RWPE2 (cell line): ENCODE results near the gene CLN3.

Experiments used
- ATAC-seq: fragments of 200-7000 bp; cut with Tn5 transposase; 3 replicates; pipeline ENCODE4 v1.9.1; 2021; ENCODE audit warnings: low read depth
- DNase-seq: peaks from one replicate; pipeline ENCODE4 v3.0.0-alpha.2; 2020; ENCODE audit warnings: low spot score
- H3K27ac ChIP-seq: fragments of 450-650 bp; 2 replicates; pipeline ENCODE4 v1.5.1; 2017; ENCODE audit warnings: mild to moderate bottlenecking; ENCODE audit not compliant: poor library complexity, severe bottlenecking
- H3K27me3 ChIP-seq: fragments of 250-450 bp; sonication (Bioruptor Pico); 2 replicates; pipeline ENCODE4 v1.5.1; 2021; ENCODE audit warnings: mild to moderate bottlenecking, moderate library complexity; ENCODE audit not compliant: insufficient read depth, poor library complexity, severe bottlenecking
- H3K36me3 ChIP-seq: fragments of 250-450 bp; sonication (Bioruptor Pico); 2 replicates; pipeline ENCODE4 v1.5.1; 2020; ENCODE audit warnings: low read depth, mild to moderate bottlenecking, moderate library complexity
- H3K4me1 ChIP-seq: fragments of 250-450 bp; sonication (Bioruptor Pico); 2 replicates; pipeline ENCODE4 v1.5.1; 2021; ENCODE audit warnings: mild to moderate bottlenecking, moderate library complexity; ENCODE audit not compliant: insufficient read depth, poor library complexity, severe bottlenecking
- H3K4me3 ChIP-seq: fragments of 250-450 bp; sonication (Bioruptor Pico); 2 replicates; pipeline ENCODE4 v1.5.1; 2021; ENCODE audit warnings: mild to moderate bottlenecking, moderate library complexity; ENCODE audit not compliant: severe bottlenecking
- H3K9me3 ChIP-seq: fragments of 250-450 bp; sonication (Bioruptor Pico); 2 replicates; pipeline ENCODE4 v1.5.1; 2021; ENCODE audit warnings: mild to moderate bottlenecking, moderate library complexity; ENCODE audit not compliant: severe bottlenecking
- TF ChIP-seq, protein P1 (sequence below): fragments of 450-650 bp; IDR thresholded peaks from one replicate; pipeline ENCODE4 v1.5.1; 2017; ENCODE audit warnings: mild to moderate bottlenecking, moderate library complexity; ENCODE audit not compliant: poor library complexity, severe bottlenecking

CLN3 gene

DNA sequence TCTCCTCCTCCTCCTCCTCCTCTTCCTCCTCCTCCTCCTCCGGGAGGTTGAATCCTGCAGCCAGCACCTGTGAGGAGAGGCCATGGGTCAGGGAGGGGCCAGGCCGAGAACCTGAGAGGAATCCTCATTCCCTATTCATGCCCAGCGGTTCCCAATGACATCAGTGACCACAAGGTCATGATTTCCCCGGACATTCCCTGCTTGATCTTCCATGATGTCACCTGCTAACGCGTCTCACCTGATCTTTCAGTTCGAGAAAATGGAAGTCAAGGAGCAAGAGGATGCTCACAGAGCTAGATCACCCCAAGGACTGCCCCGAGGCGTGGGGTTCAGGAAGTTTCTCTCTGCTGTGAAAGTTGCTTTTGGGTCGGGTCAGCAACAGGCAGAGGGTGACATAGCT is 8.0 kb upstream of the CLN3 start:
- H3K27me3 ChIP-seq, result no peaks in the 10 kb centered on the region
- TF ChIP-seq, protein P1, sequence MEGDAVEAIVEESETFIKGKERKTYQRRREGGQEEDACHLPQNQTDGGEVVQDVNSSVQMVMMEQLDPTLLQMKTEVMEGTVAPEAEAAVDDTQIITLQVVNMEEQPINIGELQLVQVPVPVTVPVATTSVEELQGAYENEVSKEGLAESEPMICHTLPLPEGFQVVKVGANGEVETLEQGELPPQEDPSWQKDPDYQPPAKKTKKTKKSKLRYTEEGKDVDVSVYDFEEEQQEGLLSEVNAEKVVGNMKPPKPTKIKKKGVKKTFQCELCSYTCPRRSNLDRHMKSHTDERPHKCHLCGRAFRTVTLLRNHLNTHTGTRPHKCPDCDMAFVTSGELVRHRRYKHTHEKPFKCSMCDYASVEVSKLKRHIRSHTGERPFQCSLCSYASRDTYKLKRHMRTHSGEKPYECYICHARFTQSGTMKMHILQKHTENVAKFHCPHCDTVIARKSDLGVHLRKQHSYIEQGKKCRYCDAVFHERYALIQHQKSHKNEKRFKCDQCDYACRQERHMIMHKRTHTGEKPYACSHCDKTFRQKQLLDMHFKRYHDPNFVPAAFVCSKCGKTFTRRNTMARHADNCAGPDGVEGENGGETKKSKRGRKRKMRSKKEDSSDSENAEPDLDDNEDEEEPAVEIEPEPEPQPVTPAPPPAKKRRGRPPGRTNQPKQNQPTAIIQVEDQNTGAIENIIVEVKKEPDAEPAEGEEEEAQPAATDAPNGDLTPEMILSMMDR, result no peak
- H3K4me3 ChIP-seq, result no peak overlapping the region
- DNase-seq, result no peak
- no peaks in the 10 kb centered on the region for H3K4me1 ChIP-seq
- H3K27ac ChIP-seq, result no peak overlapping the region
- no peaks in the 10 kb centered on the region for H3K36me3 ChIP-seq
- no peaks in the 10 kb centered on the region for H3K9me3 ChIP-seq
- ATAC-seq, result no peak

DNA sequence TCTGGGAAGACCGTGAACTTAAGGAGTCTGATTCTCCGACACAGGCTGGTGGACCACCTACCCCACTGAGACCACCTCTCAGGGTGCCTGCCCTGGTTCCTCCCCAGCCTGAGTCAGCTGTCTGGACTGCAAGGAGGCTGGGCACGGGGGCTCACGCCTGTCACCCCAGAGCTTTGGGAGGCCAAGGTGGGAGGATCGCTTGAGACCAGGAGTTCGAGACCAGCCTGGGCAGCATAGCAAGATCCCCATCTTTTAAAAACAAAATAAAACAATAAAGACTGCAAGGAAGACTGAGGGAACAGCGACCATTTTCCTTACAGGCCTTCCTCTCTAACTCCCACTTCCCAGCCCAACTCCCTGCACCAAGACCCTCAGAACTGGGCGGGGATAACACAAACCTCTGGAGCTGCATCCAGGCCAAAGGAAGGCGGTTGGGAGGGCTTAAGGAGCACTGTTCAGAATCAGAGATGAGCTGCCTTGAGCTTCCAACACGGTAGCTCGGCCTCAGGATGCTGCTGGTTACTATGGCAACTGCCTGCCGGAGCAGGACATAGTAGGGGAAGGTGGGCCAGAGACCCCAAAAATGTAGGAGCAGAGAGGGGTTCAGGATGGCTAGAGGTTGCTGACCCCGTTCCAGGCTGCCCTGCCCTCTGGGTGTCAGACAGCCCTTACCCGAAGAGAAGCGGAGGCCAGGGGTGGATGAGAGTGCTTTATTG is 7.0 kb upstream of the CLN3 start:
- H3K27ac ChIP-seq, result no peak overlapping the region
- H3K4me1 ChIP-seq, result no peaks in the 10 kb centered on the region
- H3K27me3 ChIP-seq, result no peaks in the 10 kb centered on the region
- ATAC-seq (no peak), DNase-seq (no peak)
- TF ChIP-seq, protein P1, result no peak
- no peaks in the 10 kb centered on the region for H3K9me3 ChIP-seq
- no peak overlapping the region for H3K4me3 ChIP-seq
- no peaks in the 10 kb centered on the region for H3K36me3 ChIP-seq

DNA sequence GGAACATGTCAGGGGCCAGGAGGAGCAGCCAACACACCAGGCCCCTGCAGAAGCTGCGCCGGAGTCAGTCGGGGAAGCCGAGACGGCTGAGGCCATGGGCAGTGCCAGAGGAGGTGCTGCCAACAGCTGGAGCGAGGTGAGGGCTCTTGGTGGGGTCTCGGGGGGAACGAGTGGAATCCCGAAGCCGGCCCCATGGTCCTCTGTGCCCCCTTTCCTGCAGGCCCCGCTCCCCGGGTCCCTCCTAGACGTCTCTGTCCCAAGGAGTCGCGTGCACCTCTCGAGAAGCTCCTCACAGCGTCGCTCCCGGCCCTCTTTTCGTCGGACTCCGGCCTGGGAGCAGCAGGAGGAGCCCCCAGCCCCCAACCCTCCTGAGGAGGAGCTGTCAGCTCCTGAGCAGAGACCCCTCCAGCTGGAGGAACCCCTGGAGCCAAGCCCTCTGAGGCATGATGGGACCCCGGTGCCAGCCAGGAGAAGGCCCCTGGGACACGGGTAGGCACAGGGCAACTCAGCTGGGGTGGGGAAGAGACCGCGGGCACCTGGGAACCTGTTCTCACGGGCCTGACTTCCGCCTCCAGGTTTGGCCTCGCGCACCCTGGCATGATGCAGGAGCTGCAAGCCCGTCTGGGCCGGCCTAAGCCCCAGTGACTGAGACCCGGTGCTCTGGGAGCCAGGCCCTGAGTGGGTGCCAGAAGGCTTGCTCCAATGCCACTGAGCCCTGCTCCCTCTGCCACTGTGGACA is 6.2 kb upstream of the CLN3 start:
- Histone ChIP-seq H3K4me3 (no peak overlapping the region), H3K4me1 (no peaks in the 10 kb centered on the region), H3K9me3 (no peaks in the 10 kb centered on the region), H3K27me3 (no peaks in the 10 kb centered on the region), H3K36me3 (no peaks in the 10 kb centered on the region), H3K27ac (no peak overlapping the region)
- ATAC-seq (no peak), DNase-seq (no peak)
- TF ChIP-seq, protein P1, result no peak

DNA sequence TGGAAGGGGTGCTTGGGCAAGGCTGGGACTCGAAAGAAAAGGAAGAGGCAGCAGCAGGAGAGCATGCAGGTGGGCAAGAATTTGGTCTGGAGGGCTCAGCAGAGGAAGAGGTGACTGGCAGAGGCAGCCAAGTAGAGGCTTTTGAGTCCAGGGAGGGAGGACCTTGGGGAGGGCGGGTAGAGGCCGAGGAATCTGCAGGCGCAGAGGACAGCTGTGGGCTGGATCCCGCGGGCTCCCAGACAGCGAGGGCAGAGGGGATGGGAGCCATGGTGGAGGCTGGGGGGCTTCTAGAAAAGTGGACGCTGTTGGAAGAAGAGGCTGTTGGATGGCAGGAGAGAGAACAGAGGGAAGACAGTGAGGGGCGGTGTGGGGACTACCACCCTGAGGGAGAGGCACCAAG is 5.5 kb upstream of the CLN3 start:
- TF ChIP-seq, protein P1, result no peak
- no peaks in the 10 kb centered on the region for H3K9me3 ChIP-seq
- H3K36me3 ChIP-seq, result no peaks in the 10 kb centered on the region
- ATAC-seq (no peak; the same call in 2 of the 3 replicates), DNase-seq (no peak)
- H3K27ac ChIP-seq, result no peak overlapping the region
- no peak overlapping the region for H3K4me3 ChIP-seq
- no peaks in the 10 kb centered on the region for H3K27me3 ChIP-seq
- H3K4me1 ChIP-seq, result no peaks in the 10 kb centered on the region

DNA sequence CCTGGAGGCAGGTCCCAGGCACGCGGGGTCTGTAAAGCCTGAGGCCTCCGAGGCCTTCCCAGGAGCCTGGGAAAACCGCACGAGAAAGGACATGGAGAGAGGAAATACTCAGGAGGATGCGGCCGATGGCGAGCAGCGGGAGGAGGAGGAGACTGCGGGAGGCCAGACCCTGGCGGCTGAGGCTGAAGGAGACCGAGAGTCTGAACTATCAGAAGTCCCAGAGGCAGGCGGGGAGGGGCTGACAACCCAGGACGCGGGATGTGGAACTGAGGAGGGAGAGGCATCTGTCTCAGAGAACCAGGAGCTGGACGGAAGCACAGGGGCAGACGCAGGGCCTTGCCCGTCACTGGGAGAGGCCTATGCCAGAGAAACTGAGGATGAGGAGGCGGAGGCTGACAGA is 5.0 kb upstream of the CLN3 start:
- Histone ChIP-seq H3K27me3 (no peaks in the 10 kb centered on the region), H3K9me3 (no peaks in the 10 kb centered on the region), H3K4me1 (no peaks in the 10 kb centered on the region), H3K4me3 (no peak overlapping the region), H3K36me3 (no peaks in the 10 kb centered on the region), H3K27ac (no peak overlapping the region)
- ATAC-seq (no peak), DNase-seq (no peak)
- TF ChIP-seq, protein P1, result no peak
